T1000 (cell line): ENCODE data around the gene DCDC2C.
"Not testable (repeated sequence)": the region's sequence is repeated elsewhere in the genome, so short reads cannot be mapped to it uniquely, and the experiment has no call there.

Experiments used
- DNase-seq: peaks from one replicate; lab custom pipeline; 2025; ENCODE audit warnings: mixed read lengths; lab: John Stamatoyannopoulos, UW

Gene DCDC2C

GRCh38 chr2:3703236-3703756 is at the start of gene DCDC2C:
DCDC2C (plus strand) TSS chr2:3703575; CDS start chr2:3703752, 177 bp downstream.
- DNase-seq = no peak

DNA sequence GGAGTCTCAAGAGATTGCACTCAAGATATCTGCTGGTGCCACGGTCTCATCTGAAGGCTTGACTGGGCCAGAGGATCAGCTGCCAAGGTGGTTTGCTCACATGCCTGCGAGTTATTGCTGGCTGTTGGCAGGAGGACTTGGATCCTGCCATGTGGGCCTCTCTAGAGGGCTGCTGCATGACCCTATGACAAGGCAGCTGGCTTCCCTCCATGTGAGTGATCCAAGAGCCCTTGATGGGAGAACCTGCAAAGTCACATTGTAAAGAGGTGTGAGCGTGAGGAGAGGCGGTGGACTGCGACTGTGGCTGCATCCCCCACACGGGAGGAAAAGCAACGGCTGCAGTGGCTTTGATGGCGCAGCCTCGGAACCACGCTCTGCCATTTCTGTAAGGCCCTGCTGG is 49.4 kb upstream of the DCDC2C start:
- DNase-seq = no peak

DNA sequence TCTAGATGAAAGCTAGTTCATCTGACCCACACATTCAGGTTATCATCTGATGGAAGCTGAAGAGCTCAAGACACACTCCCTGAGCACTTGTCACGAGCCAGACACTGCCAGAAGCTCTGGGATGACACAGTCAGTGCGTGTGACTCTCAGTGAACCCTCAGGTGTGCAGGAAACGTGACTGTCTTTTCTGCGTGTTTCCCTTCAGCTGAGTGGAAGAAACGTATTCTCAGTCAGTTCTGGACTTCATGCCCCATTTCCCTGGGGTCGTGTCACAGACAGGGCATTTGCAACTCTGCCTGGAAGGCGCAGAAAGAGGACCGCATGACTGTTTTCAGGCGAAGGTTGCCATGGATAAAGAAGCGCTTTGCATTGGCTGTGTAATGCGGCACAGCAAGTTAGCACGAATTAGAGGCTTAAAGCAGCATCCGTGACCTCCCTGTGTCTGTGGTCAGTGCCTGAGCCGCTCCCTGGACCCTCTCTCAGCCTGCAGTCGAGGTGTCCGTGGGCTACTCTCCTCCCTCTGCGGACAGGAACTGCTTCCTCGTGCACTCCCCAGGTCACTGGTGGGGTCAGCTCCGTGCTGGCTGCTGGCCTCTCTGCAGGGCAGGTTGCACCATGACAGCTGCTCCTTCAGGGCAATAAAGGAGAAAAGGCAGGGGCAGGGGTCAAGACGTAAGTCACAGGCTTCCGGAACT is 48.7 kb upstream of the DCDC2C start:
- no peak for DNase-seq

DNA sequence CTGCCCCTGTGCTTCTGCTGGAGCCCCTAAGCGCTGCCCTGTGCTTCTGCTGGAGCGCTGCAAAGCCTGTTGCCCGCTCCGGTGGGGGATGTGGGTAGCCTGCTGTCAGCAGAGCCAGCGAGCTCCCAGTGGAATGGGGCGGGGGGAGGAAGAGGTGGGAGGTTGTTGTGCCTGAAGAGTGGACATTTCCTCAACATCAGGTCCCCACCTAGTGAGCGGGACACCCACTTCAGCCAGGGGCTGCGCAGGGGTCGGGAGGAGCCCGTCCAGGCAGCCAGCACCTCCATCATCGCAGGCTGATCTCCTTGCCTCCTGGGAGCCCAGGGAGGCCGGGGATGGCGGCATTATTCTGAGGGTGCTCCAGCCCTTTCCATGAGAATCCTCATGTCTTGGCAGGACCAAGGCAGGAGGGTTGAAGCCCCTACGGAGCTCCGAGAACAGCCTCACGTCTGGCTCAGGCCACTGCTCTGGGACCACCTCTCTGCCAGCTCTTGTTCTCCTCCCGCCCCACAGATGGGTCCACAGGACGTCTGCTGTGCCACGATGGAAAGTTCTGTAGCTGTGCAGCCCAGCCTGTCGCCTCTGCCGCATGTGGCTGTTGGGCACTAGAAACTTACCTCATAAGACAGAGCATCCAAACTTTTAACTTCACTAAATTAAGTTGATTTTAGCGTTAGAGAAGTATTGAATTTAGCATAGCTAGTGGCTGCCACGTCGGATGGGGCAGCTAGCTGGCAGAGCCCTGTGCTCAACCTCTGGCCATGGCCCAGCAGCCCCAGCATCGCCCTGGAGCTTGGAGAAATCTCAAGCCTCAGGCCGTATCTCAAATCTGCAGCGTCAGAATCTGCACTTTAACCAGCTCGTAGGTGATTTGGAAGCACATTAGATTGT is 47.3 kb upstream of the DCDC2C start:
- no peak for DNase-seq

GRCh38 chr2:3656762-3657721 is 46.3 kb upstream of the DCDC2C start:
- DNase-seq = no peak

DNA sequence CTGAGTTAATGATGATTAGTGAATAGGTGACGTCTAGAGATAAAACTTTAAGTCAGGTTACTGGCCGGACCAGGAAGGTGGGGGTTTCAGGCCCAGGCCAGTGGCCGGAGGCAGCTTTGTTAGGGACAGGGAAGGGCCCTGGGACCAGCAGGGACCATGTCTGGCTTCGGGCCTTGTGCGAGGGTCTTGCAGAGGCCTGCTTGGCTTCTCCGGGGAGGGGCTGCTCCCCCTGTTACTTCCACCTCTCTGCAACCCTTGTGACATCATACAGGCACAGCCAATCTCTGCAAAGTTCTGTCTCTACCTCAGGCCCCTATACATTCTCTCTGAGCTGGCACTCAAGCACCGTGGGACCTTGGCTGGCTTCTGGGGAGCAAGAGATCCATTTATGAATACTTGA is 45.5 kb upstream of the DCDC2C start, which contains the start of gene ALLC:
TSS of gene ALLC (plus strand) at position 320 of the 400 bp plus-strand sequence. CDS start 12,958 bp downstream, outside the sequence.
- DNase-seq = no peak

DNA sequence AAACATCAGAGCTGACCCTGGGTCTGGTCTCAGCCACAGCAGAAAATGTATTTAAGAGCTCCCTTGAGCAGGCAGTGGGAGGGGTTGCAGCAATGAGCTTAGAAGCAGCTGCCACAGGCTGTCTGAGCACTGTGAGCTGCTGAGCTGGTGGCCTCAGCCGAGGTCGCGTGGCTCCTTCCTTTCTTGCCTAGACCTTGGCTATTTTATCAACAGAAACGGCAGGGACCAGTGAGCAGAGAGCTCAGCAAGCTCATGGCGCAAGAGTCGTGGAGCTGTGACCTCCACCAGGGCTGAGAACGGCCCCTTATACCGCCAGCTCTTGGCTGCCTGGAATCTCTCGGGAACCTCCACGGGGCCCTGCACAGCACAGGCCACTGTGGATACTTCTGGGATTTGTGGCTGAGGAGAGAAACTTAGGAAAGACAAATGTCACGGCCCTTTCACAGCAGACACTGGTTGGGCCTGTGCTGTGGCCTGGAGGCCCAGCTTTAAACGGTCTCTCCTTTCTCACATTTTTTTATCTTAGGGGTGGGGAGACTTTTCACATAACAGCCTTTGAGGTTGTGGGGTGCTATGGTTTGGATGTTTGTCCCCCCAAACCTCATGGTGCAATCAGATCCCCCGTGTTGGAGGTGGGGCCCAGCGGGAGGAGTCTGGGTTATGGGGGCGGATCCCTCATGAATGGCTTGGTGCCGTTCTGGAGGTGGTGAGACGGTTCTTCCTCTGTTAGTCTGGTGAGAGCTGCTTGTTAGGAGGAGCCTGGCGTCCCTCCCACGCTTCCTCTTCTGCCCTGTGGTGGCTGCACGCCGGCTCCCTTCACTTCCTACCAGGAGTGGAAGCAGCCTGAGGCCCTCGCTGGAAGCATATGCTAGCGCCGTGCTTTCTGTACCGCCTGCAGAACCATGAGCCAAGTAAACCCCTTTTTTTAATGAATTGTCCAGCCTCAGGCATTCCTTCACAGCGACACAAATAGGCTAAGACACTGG is 43.6 kb upstream of the DCDC2C start:
- DNase-seq = no peak

GRCh38 chr2:3660640-3661039 is 42.7 kb upstream of the DCDC2C start:
- not testable (repeated sequence) for DNase-seq

- no peak for DNase-seq
These were observed 42.2 kb upstream of the DCDC2C start for GRCh38 chr2:3661149-3661660.

GRCh38 chr2:3662239-3662638 is 41.1 kb upstream of the DCDC2C start:
- no peak for DNase-seq

GRCh38 chr2:3664118-3664517 is 39.3 kb upstream of the DCDC2C start:
- no peak for DNase-seq

- DNase-seq = no peak
These were observed 38.5 kb upstream of the DCDC2C start for GRCh38 chr2:3664925-3665324.

- DNase-seq = no peak
These were observed 37.3 kb upstream of the DCDC2C start for GRCh38 chr2:3665886-3666612.

GRCh38 chr2:3666613-3666975 is 36.8 kb upstream of the DCDC2C start:
- no peak for DNase-seq

GRCh38 chr2:3667151-3667631 is 36.2 kb upstream of the DCDC2C start:
- DNase-seq = no peak

DNA sequence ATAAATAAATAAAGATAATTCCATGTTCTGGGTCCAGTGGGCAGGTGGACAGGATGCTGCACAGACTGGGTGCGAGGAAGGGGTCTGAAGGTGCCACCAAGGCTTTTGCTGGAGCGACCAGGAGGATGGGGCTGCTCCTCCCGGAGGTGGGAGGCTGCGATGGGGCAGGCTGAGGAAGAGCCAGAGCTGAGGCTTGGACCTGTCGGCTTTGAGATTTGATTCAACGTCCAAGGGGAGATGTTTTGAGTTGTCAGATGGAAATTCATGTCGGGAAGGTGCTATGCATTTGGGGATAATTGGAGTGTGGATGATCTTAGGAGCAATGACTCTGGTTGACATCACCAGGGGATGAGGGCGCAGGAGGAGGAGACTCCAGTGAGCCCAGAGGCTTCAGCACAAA is 33.7 kb upstream of the DCDC2C start:
- DNase-seq = no peak

GRCh38 chr2:3670376-3670775 is 33.0 kb upstream of the DCDC2C start:
- no peak for DNase-seq

GRCh38 chr2:3670941-3671340 is 32.4 kb upstream of the DCDC2C start:
- DNase-seq = no peak

GRCh38 chr2:3672861-3673678 is 30.3 kb upstream of the DCDC2C start:
- no peak for DNase-seq
